SJCRH30 (cell line): ENCODE measurements around the gene WTAP. TPM values are rescaled to one million over a fixed set of nuclear protein-coding genes. Genes with fewer than 3 reads are reported as not detected.

Experiments used
- DNase-seq, 2 experiments: peaks; one replicate each; pipeline ENCODE4 v3.0.0-alpha.2; 2015 to 2020
- H3K27ac ChIP-seq: fragments of 250-450 bp; sonication (Bioruptor Pico); 2 replicates; pipeline ENCODE4 v1.5.1; 2020; ENCODE audit warnings: mild to moderate bottlenecking, moderate library complexity
- H3K27me3 ChIP-seq: fragments of 250-450 bp; sonication (Bioruptor Pico); 2 replicates; pipeline ENCODE4 v1.5.1; 2020; ENCODE audit warnings: mild to moderate bottlenecking, moderate library complexity
- H3K36me3 ChIP-seq: fragments of 250-450 bp; sonication (Bioruptor Pico); 2 replicates; pipeline ENCODE4 v1.5.1; 2020; ENCODE audit warnings: mild to moderate bottlenecking, moderate library complexity
- H3K4me1 ChIP-seq: fragments of 250-450 bp; sonication (Bioruptor Pico); 2 replicates; pipeline ENCODE4 v1.5.1; 2020; ENCODE audit warnings: mild to moderate bottlenecking, moderate library complexity
- H3K4me3 ChIP-seq: fragments of 250-450 bp; sonication (Bioruptor Pico); 2 replicates; pipeline ENCODE4 v1.5.1; 2020; ENCODE audit warnings: mild to moderate bottlenecking, moderate library complexity
- H3K9me3 ChIP-seq: fragments of 250-450 bp; sonication (Bioruptor Pico); replicated peaks from 2 replicates; pipeline ENCODE4 v1.5.1; 2020; ENCODE audit warnings: mild to moderate bottlenecking, moderate library complexity
- total RNA-seq: library from RNA; depleted of rRNA; stranded (reverse); fragments of >200 nt; shearing (Covaris generic); gene quantifications from 2 replicates; pipeline ENCODE4 v1.2.3, GENCODE V29; 2014

WTAP gene
- total RNA-seq, 1 experiment from 2014 or later, result 196 TPM

DNA sequence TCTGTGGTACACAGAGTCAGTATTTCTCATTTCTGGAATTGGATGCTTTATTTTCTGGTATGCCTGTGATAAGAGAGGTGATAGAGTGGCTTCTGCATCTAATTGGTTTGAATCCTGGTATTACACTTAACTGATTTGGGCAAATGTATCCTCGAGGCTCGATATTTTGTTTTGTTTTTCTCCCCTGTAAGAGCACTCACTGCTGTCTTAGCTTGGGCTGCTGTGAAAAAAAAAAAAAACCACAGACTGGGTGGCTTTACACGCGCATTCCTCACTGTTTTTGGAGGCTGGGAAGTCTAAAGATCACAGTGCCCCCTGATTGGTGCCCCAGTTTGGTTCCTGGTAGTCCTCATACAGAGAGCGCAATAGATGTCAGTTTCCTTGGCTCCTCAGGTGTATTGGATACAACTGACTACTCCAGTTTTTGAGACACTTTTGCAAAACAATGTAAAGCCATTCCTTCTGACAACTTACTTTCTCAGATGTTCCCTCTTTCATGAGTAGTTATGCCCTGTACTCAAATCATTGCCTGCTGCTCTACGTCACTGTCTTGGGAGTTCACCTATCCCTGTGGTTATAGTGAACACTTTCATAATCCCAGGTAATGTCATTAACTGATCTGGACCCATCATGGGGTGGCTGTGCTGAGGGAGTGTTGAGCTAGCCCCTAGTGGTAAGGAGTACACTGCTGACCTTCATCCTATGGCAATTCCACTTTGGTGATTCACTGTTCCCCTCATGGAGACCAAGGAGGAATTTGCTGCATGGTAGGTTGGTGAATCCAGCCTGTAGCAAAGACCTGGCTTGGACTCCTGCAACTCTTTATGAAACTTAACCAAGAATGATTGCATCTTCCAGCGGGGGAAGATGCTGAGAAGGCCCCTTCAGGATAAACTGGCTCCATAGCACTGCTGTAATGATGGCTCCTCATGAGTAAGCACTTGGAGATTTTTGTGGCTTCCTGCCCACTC, 31.0 kb downstream of the WTAP start:
- Histone ChIP-seq H3K9me3 (no peaks in the 10 kb centered on the region), H3K36me3 (peaks cover 57% of the 10 kb centered on the region), H3K27ac (no peak overlapping the region), H3K4me1 (peaks cover 19% of the 10 kb centered on the region), H3K4me3 (no peak overlapping the region), H3K27me3 (no peaks in the 10 kb centered on the region)
- DNase-seq, result peak in 1 of 2 experiments; percentile 26

DNA sequence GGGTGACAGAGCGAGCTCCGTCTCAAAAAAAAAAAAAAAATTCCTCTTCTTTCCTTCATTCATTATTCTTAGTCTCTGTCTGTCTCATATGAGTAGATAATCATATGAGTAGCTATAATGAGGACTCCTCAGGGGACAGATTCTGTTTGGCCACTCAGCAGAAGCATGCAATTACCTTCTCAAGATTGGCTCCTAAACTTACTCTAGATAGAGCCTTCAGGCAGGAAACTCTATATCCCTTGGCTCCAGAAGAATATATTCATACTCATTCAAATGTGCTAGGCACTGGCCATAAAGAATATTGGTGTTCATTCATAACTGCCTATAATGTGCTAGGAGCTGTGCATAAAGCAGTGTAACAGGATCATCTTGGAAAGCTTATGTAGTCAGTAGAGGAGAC, 32.3 kb downstream of the WTAP start:
- peak in 1 of 2 experiments; percentile 21 for DNase-seq
- no peak overlapping the region for H3K27ac ChIP-seq
- H3K4me3 ChIP-seq, result no peak overlapping the region
- no peaks in the 10 kb centered on the region for H3K27me3 ChIP-seq
- H3K36me3 ChIP-seq, result peaks cover 54% of the 10 kb centered on the region
- peaks cover 19% of the 10 kb centered on the region for H3K4me1 ChIP-seq
- no peaks in the 10 kb centered on the region for H3K9me3 ChIP-seq

DNA sequence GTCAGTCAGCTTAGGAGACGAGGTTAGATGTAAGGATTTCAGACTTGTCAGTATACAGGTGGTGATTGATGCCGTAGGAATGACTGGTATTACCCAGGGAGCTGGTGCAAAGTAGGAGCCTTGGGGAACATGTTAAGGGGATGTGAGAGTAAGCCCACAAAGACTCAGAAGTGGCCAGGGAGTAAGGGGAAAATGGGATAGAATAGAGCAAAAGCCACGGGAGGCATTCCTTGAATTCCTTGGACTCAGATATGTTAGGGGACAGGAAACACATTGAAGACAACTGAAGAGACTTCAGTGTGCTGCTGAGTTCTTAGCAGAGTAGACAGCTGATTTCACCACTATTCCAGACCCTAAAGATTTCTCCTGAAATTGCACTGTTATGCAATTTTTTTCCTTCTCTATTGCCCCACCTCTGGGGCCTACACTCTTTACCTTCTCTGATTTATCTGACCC, 33.3 kb downstream of the WTAP start:
- H3K27ac ChIP-seq, result peak overlapping the region; percentile 77; the same call in 1 of the 2 replicates
- H3K27me3 ChIP-seq, result no peaks in the 10 kb centered on the region
- DNase-seq, result peak; percentile 45 to 62
- H3K4me1 ChIP-seq, result peaks cover 19% of the 10 kb centered on the region
- peak overlapping the region; percentile 94 for H3K4me3 ChIP-seq
- peaks cover 54% of the 10 kb centered on the region for H3K36me3 ChIP-seq
- no peaks in the 10 kb centered on the region for H3K9me3 ChIP-seq

DNA sequence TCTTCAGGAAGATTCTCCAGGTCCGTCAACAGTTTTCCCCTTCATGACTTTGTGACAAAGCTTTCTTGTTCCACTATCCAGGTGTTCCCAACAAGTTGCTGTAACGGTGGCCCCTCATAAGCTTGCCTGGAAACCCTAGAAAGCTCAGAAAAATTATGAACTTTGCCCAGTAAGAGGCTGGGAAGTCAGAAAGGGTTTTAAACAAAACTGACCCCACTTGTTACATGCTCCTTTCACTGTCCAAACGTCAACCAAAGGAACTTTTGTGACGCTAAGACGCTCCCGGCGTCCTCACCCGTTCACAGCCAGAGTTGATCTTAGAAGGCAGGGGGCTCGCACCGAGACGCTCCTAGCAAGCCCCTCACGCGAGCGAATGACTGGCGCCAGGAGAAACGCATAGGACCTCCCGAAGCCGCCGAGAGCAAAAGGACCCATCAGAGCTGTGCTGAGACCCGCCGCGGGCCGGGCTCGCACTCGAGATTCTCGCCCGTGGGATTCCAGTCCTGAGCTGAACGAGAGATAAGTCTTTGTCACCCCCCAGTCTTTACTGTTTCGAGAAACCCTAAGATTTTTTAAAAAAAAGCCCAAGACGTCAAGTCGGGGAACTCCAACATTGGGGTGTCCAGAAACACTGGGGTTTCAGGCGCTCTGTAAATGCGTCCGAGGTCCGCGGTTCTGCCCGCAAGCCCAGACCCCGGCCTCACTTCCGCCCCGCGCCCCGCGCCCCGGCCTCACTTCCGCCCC, 34.0 kb downstream of the WTAP start:
- no peaks in the 10 kb centered on the region for H3K9me3 ChIP-seq
- peak overlapping the region; percentile 77 for H3K27ac ChIP-seq
- H3K27me3 ChIP-seq, result no peaks in the 10 kb centered on the region
- peaks cover 19% of the 10 kb centered on the region for H3K4me1 ChIP-seq
- H3K4me3 ChIP-seq, result peak overlapping the region; percentile 94
- peaks cover 53% of the 10 kb centered on the region for H3K36me3 ChIP-seq
- DNase-seq, result peak; percentile 28 to 57

DNA sequence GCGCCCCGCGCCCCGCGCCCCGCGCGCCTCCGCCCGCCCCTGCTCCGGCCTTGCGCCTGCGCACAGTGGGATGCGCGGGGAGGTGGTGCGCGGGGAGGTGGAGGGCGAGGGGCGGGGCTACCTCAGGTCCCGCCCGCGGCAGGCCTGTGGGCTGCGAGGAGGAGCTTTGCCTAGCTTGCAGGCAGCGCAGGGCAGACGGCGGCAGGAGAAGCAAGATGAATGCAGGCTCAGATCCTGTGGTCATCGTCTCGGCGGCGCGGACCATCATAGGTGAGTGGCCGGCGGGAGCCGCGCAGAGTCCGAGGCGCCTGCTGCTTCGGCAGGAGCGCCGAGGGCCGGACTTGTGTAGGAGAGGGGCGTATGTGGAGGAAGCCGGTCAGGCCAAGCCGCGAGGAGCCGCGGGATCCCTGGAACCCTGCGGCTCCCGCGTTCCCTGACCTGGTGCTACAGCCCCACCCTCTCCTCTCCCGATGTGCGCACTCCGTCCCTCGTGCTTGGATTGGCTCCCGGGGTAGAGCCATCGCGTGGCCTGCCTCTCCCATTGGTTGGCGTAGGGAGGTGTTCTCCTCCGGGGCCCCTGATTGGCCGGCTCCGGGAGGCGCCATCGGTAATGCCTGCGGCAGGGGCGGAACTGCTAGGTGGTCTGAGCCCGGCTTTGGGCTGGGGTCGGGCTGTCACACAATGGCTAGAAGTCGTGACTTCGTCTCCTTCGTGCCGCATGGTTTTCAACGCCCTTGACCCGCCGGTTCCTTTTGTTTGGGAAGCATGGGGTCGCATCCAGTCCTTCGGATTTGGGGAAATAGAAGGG, 34.8 kb downstream of the WTAP start, which contains the start of gene ACAT2:
ACAT2 (plus strand) TSS at position 173 of the 808 bp plus-strand sequence; CDS start at position 216, 43 bp downstream.
- DNase-seq, result peak; percentile 98 to 99
- Histone ChIP-seq H3K4me3 (peak within 1 kb of the TSS; percentile 94), H3K4me1 (peaks cover 19% of the 10 kb centered on the region), H3K27ac (peak within 1 kb of the TSS; percentile 77), H3K27me3 (no peaks in the 10 kb centered on the region), H3K9me3 (no peaks in the 10 kb centered on the region), H3K36me3 (peaks cover 55% of the 10 kb centered on the region)

DNA sequence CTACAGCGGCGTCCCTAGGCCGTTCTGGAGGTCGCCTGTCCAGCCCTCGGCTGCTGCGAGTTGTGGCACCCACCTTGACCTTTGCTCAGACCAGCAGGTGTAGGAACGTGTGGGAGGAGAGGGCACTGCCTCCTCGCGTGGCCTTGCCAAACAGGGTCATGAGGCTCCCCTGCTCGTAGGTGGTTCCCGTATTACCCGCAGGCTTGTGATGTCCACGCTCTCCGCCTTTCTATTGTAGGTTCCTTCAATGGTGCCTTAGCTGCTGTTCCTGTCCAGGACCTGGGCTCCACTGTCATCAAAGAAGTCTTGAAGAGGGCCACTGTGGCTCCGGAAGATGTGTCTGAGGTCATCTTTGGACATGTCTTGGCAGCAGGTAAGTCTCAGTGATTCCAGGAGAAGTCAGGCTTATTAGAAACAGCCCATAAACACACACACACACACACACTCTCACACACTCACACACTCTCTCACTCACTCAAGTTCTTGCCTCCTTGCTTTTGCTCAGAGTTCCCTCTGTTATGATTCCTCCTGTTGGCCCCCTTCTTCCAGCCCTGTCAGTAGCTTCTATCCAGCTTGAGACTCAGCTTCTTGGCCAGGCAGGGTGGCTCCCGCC, 35.5 kb downstream of the WTAP start:
- H3K4me3 ChIP-seq, result peak overlapping the region; percentile 94
- H3K9me3 ChIP-seq, result no peaks in the 10 kb centered on the region
- no peak for DNase-seq
- peaks cover 19% of the 10 kb centered on the region for H3K4me1 ChIP-seq
- H3K36me3 ChIP-seq, result peaks cover 55% of the 10 kb centered on the region
- H3K27ac ChIP-seq, result peak overlapping the region; percentile 77; the same call in 1 of the 2 replicates
- no peaks in the 10 kb centered on the region for H3K27me3 ChIP-seq

DNA sequence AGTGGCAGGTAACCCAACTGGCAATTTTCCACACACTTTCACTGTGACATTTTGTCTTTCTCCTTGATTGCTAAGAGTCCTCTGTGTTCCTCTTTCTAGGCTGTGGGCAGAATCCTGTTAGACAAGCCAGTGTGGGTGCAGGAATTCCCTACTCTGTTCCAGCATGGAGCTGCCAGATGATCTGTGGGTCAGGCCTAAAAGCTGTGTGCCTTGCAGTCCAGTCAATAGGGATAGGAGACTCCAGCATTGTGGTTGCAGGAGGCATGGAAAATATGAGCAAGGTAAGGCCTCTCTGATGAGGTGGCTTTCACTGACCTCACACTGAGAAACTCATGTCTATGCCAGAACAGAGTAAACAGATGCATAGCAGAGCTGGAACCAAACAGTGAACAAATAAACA, 39.6 kb downstream of the WTAP start:
- DNase-seq, result no peak
- H3K36me3 ChIP-seq, result peaks cover 86% of the 10 kb centered on the region

DNA sequence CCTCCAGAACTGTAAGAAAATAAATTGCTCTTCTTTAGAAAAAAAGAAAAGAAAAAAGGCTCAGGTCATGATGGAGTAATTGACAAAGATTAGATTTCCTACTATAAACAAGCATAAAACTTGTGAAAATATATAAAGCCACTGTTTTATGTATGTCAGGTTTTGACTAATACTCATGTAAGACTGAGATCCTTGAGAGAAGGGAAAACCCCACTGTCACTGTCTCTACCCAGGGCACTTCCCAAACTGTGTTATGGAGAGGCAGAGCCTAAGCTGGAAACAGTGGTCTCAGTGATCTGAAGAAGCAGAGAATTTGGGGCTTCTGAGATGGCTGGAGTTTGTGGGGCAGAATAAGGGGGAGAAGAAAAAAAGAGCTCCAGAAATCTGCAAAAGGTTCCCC, 42.2 kb downstream of the WTAP start:
- H3K27ac ChIP-seq, result no peak overlapping the region
- no peaks in the 10 kb centered on the region for H3K9me3 ChIP-seq
- H3K4me3 ChIP-seq, result no peak overlapping the region
- H3K36me3 ChIP-seq, result peaks cover 91% of the 10 kb centered on the region
- no peaks in the 10 kb centered on the region for H3K4me1 ChIP-seq
- no peak for DNase-seq
- H3K27me3 ChIP-seq, result no peaks in the 10 kb centered on the region

More for the DNA sequence above, 39.6 kb downstream of the WTAP start:
- Histone ChIP-seq H3K4me3 (no peak overlapping the region), H3K27ac (no peak overlapping the region), H3K27me3 (no peaks in the 10 kb centered on the region), H3K4me1 (0 out of 2 replicates have a peak, but pooled peaks cover 3% of the 10 kb centered on the region), H3K9me3 (no peaks in the 10 kb centered on the region)

DNA sequence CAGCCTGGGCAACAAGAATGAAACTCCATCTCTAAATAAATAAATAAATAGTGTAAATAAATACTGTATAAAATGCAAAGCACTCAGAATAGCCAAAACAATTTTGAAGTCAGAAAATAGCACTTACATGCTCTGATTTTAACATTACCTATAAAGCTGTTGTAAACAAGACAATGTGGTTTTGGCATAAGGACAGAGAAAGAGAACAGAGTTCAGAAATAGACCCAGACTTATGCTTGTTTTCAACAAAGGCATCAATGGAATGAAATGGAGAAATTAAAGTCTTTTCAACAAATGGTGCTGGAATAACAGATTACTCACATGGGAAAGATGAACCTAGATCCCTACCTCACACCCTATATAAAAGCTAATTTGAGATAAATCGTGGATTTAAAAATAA, 44.9 kb downstream of the WTAP start:
- H3K9me3 ChIP-seq, result no peaks in the 10 kb centered on the region
- H3K4me1 ChIP-seq, result no peaks in the 10 kb centered on the region
- H3K4me3 ChIP-seq, result no peak overlapping the region
- no peak overlapping the region for H3K27ac ChIP-seq
- peaks cover 78% of the 10 kb centered on the region for H3K36me3 ChIP-seq
- no peak for DNase-seq
- no peaks in the 10 kb centered on the region for H3K27me3 ChIP-seq

DNA sequence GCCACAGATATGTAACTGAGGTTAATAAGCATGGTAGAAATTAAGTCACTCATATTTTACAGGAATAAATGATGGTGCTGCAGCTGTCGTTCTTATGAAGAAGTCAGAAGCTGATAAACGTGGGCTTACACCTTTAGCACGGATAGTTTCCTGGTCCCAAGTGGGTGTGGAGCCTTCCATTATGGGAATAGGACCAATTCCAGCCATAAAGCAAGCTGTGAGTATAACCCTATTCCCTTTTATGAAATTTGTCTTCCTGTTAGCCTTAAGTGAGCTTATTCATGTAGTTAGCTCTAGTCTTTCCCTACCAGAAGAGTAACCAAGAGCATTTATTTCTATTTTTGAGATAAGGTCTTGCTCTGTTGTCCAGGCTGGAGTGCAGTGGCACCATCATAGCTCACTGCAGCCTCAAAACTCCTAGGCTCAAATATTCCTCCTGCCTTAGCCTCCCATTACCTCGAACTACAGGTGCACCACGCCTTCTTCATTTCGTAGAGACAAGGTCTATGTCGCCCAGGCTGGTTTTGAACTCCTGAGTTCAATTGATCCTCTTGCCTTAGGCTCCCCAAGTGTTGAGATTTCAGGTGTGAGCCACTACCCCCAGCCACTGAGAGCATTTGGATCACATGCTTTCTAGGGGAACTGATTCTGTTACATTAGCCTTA, 50.1 kb downstream of the WTAP start:
- no peaks in the 10 kb centered on the region for H3K27me3 ChIP-seq
- H3K36me3 ChIP-seq, result peaks cover 77% of the 10 kb centered on the region
- DNase-seq, result no peak
- H3K9me3 ChIP-seq, result no peaks in the 10 kb centered on the region
- no peak overlapping the region for H3K4me3 ChIP-seq
- no peak overlapping the region for H3K27ac ChIP-seq
- no peaks in the 10 kb centered on the region for H3K4me1 ChIP-seq

DNA sequence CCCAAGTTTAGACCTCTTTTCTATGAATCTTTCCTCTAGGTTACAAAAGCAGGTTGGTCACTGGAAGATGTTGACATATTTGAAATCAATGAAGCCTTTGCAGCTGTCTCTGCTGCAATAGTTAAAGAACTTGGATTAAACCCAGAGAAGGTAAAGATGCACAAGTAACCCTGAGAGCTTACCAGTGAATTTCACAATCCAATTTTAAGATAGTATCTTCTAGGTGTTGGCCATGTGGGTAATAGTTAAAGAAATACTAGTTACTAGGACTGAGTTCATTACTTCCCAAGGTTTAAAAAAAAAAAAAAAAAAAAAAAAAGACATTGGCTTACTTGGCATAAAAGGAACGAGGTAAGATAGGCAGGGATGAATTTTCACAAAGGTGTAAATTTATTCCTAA, 50.8 kb downstream of the WTAP start:
- DNase-seq, result no peak
- H3K27me3 ChIP-seq, result no peaks in the 10 kb centered on the region
- peaks cover 80% of the 10 kb centered on the region for H3K36me3 ChIP-seq
- H3K27ac ChIP-seq, result no peak overlapping the region
- no peaks in the 10 kb centered on the region for H3K9me3 ChIP-seq
- H3K4me1 ChIP-seq, result no peaks in the 10 kb centered on the region
- H3K4me3 ChIP-seq, result no peak overlapping the region

DNA sequence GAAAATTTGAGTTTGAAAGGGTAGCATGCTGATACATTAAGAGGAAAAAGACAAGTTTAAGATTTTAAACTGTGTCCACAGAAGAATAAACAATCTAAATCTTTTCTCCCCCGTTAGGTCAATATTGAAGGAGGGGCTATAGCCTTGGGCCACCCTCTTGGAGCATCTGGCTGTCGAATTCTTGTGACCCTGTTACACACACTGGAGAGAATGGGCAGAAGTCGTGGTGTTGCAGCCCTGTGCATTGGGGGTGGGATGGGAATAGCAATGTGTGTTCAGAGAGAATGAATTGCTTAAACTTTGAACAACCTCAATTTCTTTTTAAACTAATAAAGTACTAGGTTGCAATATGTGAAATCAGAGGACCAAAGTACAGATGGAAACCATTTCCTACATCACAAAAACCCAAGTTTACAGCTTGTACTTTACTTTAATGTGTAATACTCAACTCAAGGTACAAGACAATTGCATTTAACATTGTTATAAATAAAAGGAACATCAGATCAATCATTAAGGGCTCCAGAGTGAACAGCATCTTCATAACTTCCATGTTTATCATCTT, 51.3 kb downstream of the WTAP start:
- H3K36me3 ChIP-seq, result peaks cover 78% of the 10 kb centered on the region

DNA sequence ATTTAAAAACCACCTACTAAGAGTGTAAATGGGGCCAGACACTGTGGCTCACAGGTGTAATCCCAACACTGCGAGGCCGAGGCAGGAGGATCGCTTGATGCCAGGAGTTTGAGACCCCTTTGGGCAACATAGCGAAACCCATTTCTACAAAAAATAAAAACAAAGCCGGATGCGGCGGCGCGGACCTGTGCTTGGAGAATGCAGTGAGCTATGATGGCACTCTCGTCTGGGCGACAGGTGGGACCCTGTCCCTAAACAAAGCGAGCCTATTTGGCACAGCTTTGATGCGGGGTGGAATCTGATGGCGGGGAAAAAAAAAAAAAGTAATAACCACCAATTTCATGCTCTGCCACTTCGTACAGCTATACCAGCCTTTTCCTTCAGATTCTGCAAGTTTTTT, 61.0 kb downstream of the WTAP start:
- H3K27ac ChIP-seq, result peak overlapping the region; percentile 77
- H3K36me3 ChIP-seq, result peaks cover 57% of the 10 kb centered on the region

More for the DNA sequence above, 51.3 kb downstream of the WTAP start:
- no peak overlapping the region for H3K27ac ChIP-seq
- DNase-seq, result no peak
- H3K9me3 ChIP-seq, result no peaks in the 10 kb centered on the region
- no peaks in the 10 kb centered on the region for H3K4me1 ChIP-seq
- H3K4me3 ChIP-seq, result no peak overlapping the region
- no peaks in the 10 kb centered on the region for H3K27me3 ChIP-seq

More for the DNA sequence above, 61.0 kb downstream of the WTAP start:
- peak in 1 of 2 experiments; percentile 35 for DNase-seq
- Histone ChIP-seq H3K4me1 (peaks cover 14% of the 10 kb centered on the region), H3K9me3 (no peaks in the 10 kb centered on the region), H3K4me3 (peak overlapping the region; percentile 83), H3K27me3 (no peaks in the 10 kb centered on the region)
